Measurements from ENCODE around the gene PCNP. TPM values are rescaled to one million over a fixed set of nuclear protein-coding genes. Genes with fewer than 3 reads are reported as not detected.

Gene PCNP
- polyA plus RNA-seq, 1 donor from 2014 or later, result 280 TPM

DNA sequence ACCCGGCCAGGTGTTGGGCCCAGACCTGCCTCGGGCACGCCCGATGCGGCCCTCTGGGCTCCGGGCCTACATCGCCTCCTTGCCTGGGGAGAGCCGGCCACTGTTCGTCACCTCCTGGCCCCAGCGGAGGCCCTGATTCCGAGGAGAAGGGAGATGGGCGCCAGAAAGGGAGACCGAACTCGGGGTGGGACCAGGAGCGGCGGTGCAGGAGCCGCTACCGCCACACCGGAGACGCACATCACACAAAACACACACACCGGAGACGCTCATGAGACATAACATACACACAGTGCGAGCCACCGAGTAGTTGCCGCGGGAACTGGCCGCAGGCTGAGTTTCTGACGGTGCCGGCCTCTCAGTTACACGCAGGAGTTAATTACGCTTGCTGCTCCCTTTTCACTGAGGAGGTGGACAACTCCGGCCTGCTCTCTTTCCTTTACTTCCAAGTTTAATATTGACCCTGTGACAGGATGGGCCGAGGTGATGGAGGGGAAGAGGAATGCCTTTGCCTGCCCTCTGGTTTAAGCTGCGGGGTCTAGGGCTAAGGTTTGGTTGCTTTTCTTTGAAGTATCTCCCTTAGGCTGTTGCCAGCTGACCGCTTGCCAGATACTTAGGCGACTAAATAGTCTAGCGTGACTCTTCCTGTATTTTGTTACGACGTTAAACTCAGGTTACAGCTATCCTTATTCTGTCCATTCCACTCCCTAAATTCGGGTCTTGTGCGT lies 570 bp downstream of the PCNP start:
- TF ChIP-seq MXI1 (conservative IDR thresholded peaks at IDR 0.05; ENCODE audit: poor library complexity, severe bottlenecking) (peak; percentile 26), RAD21 (conservative IDR thresholded peaks at IDR 0.05) (no peak), EP300 (conservative IDR thresholded peaks at IDR 0.05; ENCODE audit: poor library complexity, severe bottlenecking) (no peak), TAF1 (IDR thresholded peaks at IDR 0.05; ENCODE audit: low read depth) (peak; percentile 66)
- TF ChIP-seq, protein P1, sequence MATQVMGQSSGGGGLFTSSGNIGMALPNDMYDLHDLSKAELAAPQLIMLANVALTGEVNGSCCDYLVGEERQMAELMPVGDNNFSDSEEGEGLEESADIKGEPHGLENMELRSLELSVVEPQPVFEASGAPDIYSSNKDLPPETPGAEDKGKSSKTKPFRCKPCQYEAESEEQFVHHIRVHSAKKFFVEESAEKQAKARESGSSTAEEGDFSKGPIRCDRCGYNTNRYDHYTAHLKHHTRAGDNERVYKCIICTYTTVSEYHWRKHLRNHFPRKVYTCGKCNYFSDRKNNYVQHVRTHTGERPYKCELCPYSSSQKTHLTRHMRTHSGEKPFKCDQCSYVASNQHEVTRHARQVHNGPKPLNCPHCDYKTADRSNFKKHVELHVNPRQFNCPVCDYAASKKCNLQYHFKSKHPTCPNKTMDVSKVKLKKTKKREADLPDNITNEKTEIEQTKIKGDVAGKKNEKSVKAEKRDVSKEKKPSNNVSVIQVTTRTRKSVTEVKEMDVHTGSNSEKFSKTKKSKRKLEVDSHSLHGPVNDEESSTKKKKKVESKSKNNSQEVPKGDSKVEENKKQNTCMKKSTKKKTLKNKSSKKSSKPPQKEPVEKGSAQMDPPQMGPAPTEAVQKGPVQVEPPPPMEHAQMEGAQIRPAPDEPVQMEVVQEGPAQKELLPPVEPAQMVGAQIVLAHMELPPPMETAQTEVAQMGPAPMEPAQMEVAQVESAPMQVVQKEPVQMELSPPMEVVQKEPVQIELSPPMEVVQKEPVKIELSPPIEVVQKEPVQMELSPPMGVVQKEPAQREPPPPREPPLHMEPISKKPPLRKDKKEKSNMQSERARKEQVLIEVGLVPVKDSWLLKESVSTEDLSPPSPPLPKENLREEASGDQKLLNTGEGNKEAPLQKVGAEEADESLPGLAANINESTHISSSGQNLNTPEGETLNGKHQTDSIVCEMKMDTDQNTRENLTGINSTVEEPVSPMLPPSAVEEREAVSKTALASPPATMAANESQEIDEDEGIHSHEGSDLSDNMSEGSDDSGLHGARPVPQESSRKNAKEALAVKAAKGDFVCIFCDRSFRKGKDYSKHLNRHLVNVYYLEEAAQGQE (IDR thresholded peaks at IDR 0.05; ENCODE audit: borderline replicate concordance), result no peak
- Histone ChIP-seq H3K9me3 (ENCODE audit: low read length) (no peaks in the 10 kb centered on the region), H3K27ac (ENCODE audit: low read length) (peak overlapping the region; percentile 97), H3K79me2 (replicated peaks; ENCODE audit: insufficient read depth, low read length) (peaks cover 48% of the 10 kb centered on the region), H2AFZ (ENCODE audit: low read depth, low read length) (peak overlapping the region; percentile 90), H3K9me2 (ENCODE audit: insufficient read depth, low read length) (no peaks in the 10 kb centered on the region), H4K20me1 (ENCODE audit: insufficient read depth) (no peaks in the 10 kb centered on the region), H3K36me3 (ENCODE audit: insufficient read depth, low read length) (no peaks in the 10 kb centered on the region), H3K27me3 (ENCODE audit: insufficient read depth, low read depth, low read length) (no peaks in the 10 kb centered on the region), H3K9ac (ENCODE audit: low read length) (peak overlapping the region; percentile 99), H3F3A (ENCODE audit: insufficient read depth, low read length, poor library complexity, severe bottlenecking) (peaks cover 8% of the 10 kb centered on the region), H3K4me2 (ENCODE audit: low read length) (peak overlapping the region; percentile 93), H3K4me3 (ENCODE audit: low read length) (peak overlapping the region; percentile 95)

DNA sequence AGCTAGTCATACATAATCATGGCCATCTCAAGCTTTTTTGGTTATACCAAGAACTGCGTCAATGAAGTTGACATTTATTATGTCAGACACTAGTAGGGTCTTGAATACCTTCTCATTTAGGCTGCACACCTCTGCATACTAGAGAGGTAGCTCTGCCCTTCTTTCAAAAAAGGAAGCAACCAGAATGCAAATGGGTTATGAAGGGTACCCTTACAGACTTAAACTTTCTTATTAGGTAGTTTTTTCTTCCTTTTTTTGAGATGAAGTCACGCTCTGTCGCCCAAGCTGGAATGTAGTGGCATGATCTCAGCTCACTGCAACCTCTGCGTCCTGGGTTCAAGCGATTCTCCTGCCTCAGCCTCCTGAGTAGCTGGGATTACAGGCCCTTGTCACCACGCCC lies 3.3 kb downstream of the PCNP start:
- Histone ChIP-seq H3K4me2 (ENCODE audit: low read length) (no peak overlapping the region), H3K9me2 (ENCODE audit: insufficient read depth, low read length) (no peaks in the 10 kb centered on the region), H3K9me3 (ENCODE audit: low read length) (no peaks in the 10 kb centered on the region), H2AFZ (ENCODE audit: low read depth, low read length) (no peak overlapping the region), H3K4me3 (ENCODE audit: low read length) (no peak overlapping the region), H4K20me1 (ENCODE audit: insufficient read depth) (no peaks in the 10 kb centered on the region), H3K27ac (ENCODE audit: low read length) (no peak overlapping the region), H3K79me2 (replicated peaks; ENCODE audit: insufficient read depth, low read length) (peaks cover 64% of the 10 kb centered on the region), H3F3A (ENCODE audit: insufficient read depth, low read length, poor library complexity, severe bottlenecking) (peaks cover 8% of the 10 kb centered on the region), H3K27me3 (ENCODE audit: insufficient read depth, low read depth, low read length) (no peaks in the 10 kb centered on the region), H3K9ac (ENCODE audit: low read length) (no peak overlapping the region), H3K36me3 (ENCODE audit: insufficient read depth, low read length) (no peaks in the 10 kb centered on the region)
- TF ChIP-seq TAF1 (IDR thresholded peaks at IDR 0.05; ENCODE audit: low read depth), result no peak
- TF ChIP-seq POLR2AphosphoS5 (IDR thresholded peaks at IDR 0.05), result no peak
- TF ChIP-seq EZH2 (IDR thresholded peaks at IDR 0.05; ENCODE audit: borderline replicate concordance, insufficient read depth, low read length, poor library complexity, severe bottlenecking), result no peak
- no peak for TF ChIP-seq RAD21 (conservative IDR thresholded peaks at IDR 0.05)
- no peak for TF ChIP-seq MXI1 (conservative IDR thresholded peaks at IDR 0.05; ENCODE audit: poor library complexity, severe bottlenecking)
- TF ChIP-seq, protein P1 (IDR thresholded peaks at IDR 0.05; ENCODE audit: borderline replicate concordance), result no peak
- no peak for TF ChIP-seq SMC3 (conservative IDR thresholded peaks at IDR 0.05; ENCODE audit: poor library complexity)
- no peak for TF ChIP-seq EP300 (conservative IDR thresholded peaks at IDR 0.05; ENCODE audit: poor library complexity, severe bottlenecking)
- TF ChIP-seq, protein P2, sequence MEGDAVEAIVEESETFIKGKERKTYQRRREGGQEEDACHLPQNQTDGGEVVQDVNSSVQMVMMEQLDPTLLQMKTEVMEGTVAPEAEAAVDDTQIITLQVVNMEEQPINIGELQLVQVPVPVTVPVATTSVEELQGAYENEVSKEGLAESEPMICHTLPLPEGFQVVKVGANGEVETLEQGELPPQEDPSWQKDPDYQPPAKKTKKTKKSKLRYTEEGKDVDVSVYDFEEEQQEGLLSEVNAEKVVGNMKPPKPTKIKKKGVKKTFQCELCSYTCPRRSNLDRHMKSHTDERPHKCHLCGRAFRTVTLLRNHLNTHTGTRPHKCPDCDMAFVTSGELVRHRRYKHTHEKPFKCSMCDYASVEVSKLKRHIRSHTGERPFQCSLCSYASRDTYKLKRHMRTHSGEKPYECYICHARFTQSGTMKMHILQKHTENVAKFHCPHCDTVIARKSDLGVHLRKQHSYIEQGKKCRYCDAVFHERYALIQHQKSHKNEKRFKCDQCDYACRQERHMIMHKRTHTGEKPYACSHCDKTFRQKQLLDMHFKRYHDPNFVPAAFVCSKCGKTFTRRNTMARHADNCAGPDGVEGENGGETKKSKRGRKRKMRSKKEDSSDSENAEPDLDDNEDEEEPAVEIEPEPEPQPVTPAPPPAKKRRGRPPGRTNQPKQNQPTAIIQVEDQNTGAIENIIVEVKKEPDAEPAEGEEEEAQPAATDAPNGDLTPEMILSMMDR (IDR thresholded peaks at IDR 0.05; ENCODE audit: poor library complexity, severe bottlenecking), result no peak
